Measurements from ENCODE around the gene SNAI1. TPM values are rescaled to one million over a fixed set of nuclear protein-coding genes. Genes with fewer than 3 reads are reported as not detected.
"Not testable (repeated sequence)": the region's sequence is repeated elsewhere in the genome, so short reads cannot be mapped to it uniquely, and the experiment has no call there.

Gene SNAI1
- total and polyA plus RNA-seq, 12 donors = 0.28 to 13.2 (median 8.4) TPM

- no peak overlapping the region for H3K27ac ChIP-seq
- TF ChIP-seq POLR2A (IDR thresholded peaks at IDR 0.05) = no peak
- no peak for TF ChIP-seq CTCF (IDR thresholded peaks at IDR 0.05)
- intact Hi-C loops (cut with DNase I) = no loop called here
- H3K4me3 ChIP-seq = no peak overlapping the region
- no peak for DNase-seq
- H3K27me3 ChIP-seq = no peaks in the 10 kb centered on the region
- 89 to 93% (median 92%) methylated on average over 11 of the region's 11 CpGs for WGBS, 4 donors
- H3K4me1 ChIP-seq (replicated peaks in 1 of 2) = peaks cover 0 to 25% of the 10 kb centered on the region in 2 donors
- H3K9me3 ChIP-seq (replicated peaks in 1 of 3) = no peaks in the 10 kb centered on the region
- H3K36me3 ChIP-seq (replicated peaks in 1 of 2) = peaks cover 0 to 94% of the 10 kb centered on the region in 2 donors
These were observed 33.8 kb upstream of the SNAI1 start for GRCh38 chr20:49948809-49949507.

- Histone ChIP-seq H3K27me3 (no peaks in the 10 kb centered on the region), H3K36me3 (replicated peaks in 1 of 2) (peaks cover 0 to 92% of the 10 kb centered on the region in 2 donors), H3K4me3 (no peak overlapping the region), H3K4me1 (replicated peaks in 1 of 2) (peaks cover 0 to 9% of the 10 kb centered on the region in 2 donors), H3K9me3 (replicated peaks in 1 of 3) (no peaks in the 10 kb centered on the region), H3K27ac (no peak overlapping the region)
- intact Hi-C loops (cut with DNase I) = no loop called here
- no peak for DNase-seq
- WGBS, 4 donors = 75 to 86% (median 80%) methylated on average over 4 of the region's 4 CpGs
- TF ChIP-seq POLR2A (IDR thresholded peaks at IDR 0.05) = no peak
- TF ChIP-seq CTCF (IDR thresholded peaks at IDR 0.05) = no peak
These were observed 31.6 kb upstream of the SNAI1 start for GRCh38 chr20:49951151-49951550.

- Histone ChIP-seq H3K36me3 (replicated peaks in 1 of 2) (peaks cover 0 to 62% of the 10 kb centered on the region in 2 donors), H3K9me3 (replicated peaks in 1 of 3) (no peaks in the 10 kb centered on the region), H3K27ac (no peak overlapping the region), H3K4me3 (no peak overlapping the region), H3K4me1 (replicated peaks in 1 of 2) (peaks cover 0 to 13% of the 10 kb centered on the region in 2 donors), H3K27me3 (no peaks in the 10 kb centered on the region)
- DNase-seq = no peak
- intact Hi-C loops (cut with DNase I) = no loop called here
- TF ChIP-seq POLR2A (IDR thresholded peaks at IDR 0.05) (no peak), CTCF (IDR thresholded peaks at IDR 0.05) (no peak)
- 95 to 96% (median 95%) methylated on average over 3 of the region's 3 CpGs for WGBS, 4 donors
These were observed 27.6 kb upstream of the SNAI1 start for GRCh38 chr20:49955167-49955566.

- H3K4me1 ChIP-seq (replicated peaks in 1 of 2); H3K27me3 ChIP-seq; H3K4me3 ChIP-seq; DNase-seq; H3K9me3 ChIP-seq (replicated peaks in 1 of 3); H3K27ac ChIP-seq; intact Hi-C loops (cut with DNase I): not testable (repeated sequence)
- WGBS, 4 donors = 87 to 93% (median 90%) methylated on average over 10 to 12 of the region's 12 CpGs
- H3K36me3 ChIP-seq (replicated peaks in 1 of 2) = peaks cover 0 to 55% of the 10 kb centered on the region in 2 donors
These were observed 26.9 kb upstream of the SNAI1 start for GRCh38 chr20:49955830-49956396.
